Heart left ventricle (tissue), 16 donors: ENCODE measurements around the gene TROAP. TPM values are rescaled to one million over a fixed set of nuclear protein-coding genes. Genes with fewer than 3 reads are reported as not detected.

Source experiments
- ATAC-seq, 4 donors: fragments of 200-7000 bp; cut with Tn5 transposase; one replicate each; pipeline ENCODE4 v1.9.1; 2020 to 2022; ENCODE audit warnings: moderate library complexity in 4 of 4, mild to moderate bottlenecking in 3 of 4, moderate number of reproducible peaks in 1 of 4
- DNase-seq, 5 donors: peaks; one replicate each; pipeline ENCODE4 v3.0.0-alpha.2; 2020
- H3K27ac ChIP-seq, 12 donors: fragments of 200-600 bp; sonication (generic) in 4 of 12; one replicate each; pipeline versions ENCODE4 v1.5.0 to v1.8.0; 2016 to 2022; ENCODE audit warnings: mild to moderate bottlenecking in 2 of 12
- H3K27me3 ChIP-seq, 9 donors: fragments of 200-600 bp; sonication (generic) in 2 of 9; one replicate each; pipeline versions ENCODE4 v1.5.1 to v1.8.0; 2016 to 2022; ENCODE audit warnings: mild to moderate bottlenecking in 3 of 9
- H3K36me3 ChIP-seq, 9 donors: fragments of 200-600 bp; sonication (generic) in 2 of 9; one replicate each; pipeline versions ENCODE4 v1.5.0 to v1.8.0; 2018 to 2022; ENCODE audit warnings: mild to moderate bottlenecking in 2 of 9
- H3K4me1 ChIP-seq, 12 donors: fragments of 200-600 bp; sonication (generic) in 4 of 12; one replicate each; pipeline versions ENCODE4 v1.5.0 to v1.8.0; 2016 to 2022; ENCODE audit warnings: mild to moderate bottlenecking in 3 of 12
- H3K4me3 ChIP-seq, 12 donors: fragments of 200-600 bp; sonication (generic) in 4 of 12; one replicate each; pipeline versions ENCODE4 v1.5.0 to v1.8.0; 2017 to 2022; ENCODE audit warnings: mild to moderate bottlenecking in 9 of 12, moderate library complexity in 4 of 12
- H3K9me3 ChIP-seq, 12 donors: fragments of 200-600 bp; sonication (generic) in 4 of 12; one replicate each; pipeline versions ENCODE4 v1.5.0 to v1.8.0; 2016 to 2022; ENCODE audit warnings: mild to moderate bottlenecking in 1 of 12
- CTCF ChIP-seq, 12 donors: fragments of 200-600 bp; sonication (generic) in 4 of 12; IDR thresholded peaks; one replicate each; pipeline versions ENCODE4 v1.5.0 to v1.8.0; 2018 to 2022; ENCODE audit warnings: antibody characterized with exemption in 12 of 12, mild to moderate bottlenecking in 5 of 12
- POLR2A ChIP-seq, 2 donors: fragments of 450-650 bp; IDR thresholded peaks; one replicate each; pipeline ENCODE4 v1.6.1; 2017; ENCODE audit warnings: antibody characterized with exemption in 2 of 2, mild to moderate bottlenecking in 2 of 2, moderate library complexity in 2 of 2
- WGBS, 4 donors: extraction: QIAGEN DNeasy Blood & Tissue Kit in 2 of 4; methylation state at CpG; one replicate each; pipeline versions ENCODE4 v1.1.5 to v1.1.7; 2013 to 2018; 5-methylcytosine and 5-hydroxymethylcytosine counted together
- intact Hi-C, 10 donors: fragments of 100-400 bp; cut with DNase I; formaldehyde crosslinking; loops; one replicate each; pipeline versions ENCODE4 v1.11.1 to v1.14.2; 2022
- polyA plus RNA-seq, 2 donors: library from polyadenylated mRNA; stranded (reverse); fragments of 200-250 nt; gene quantifications; one replicate each; pipeline ENCODE4 v1.2.3, GENCODE V29; 2013
- total RNA-seq, 9 donors: library from RNA; depleted of rRNA in 2 of 9; stranded (reverse); fragments of >200 nt in 2 of 9; fragmentation: NEBNext Ultra II Directional in 3 of 9; extraction: Animal tissue kit (Norgen Biotek cat#: 25700) in 3 of 9; gene quantifications; one replicate each; pipeline versions ENCODE4 v1.1.0 to v1.2.4, GENCODE V29; 2016 to 2023
- donor health status: ischemic (EF 13 %, LVEDD 7.1; RV severe dilation, severe dysfunction).
- donor health status: healthy with polysubstance abuse.
- donor health status: DM: no; HTN: yes; CAD: no.
- donor health status: DM: no; HTN: no; CAD: no.
- donor health status: ischemic (EF 25% LVEDD 6.9; RV normal size, moderate dysfunction).
- donor health status: ischemic (EF 25% LVEDD 5.7; RV mildly dilated, moderate dysfunction).
- donor health status: healthy.
- donor health status: DM: yes; HTN: yes; CAD: no.
- donor health status: ischemic (EF 35%, LVEDD 5.7; RV mildly dilated, moderate dysfunction).
- donor health status: nonischemic (EF 11% LVEDD 7.7; RV severe dilation, severe dysfunction).
- donor health status: DM: yes; HTN: yes; CAD: no.
- donor health status: PGD.
- donor health status: ischemic (EF 29% LVEDD 5.4; RV normal size, mild dysfunction).
- donor health status: nonischemic (EF 23%, LVEDD 6.1; RV moderate dilation, normal function).

Gene TROAP
- total and polyA plus RNA-seq, 11 donors: 0.11 to 6.4 (median 0.75) TPM; not detected in 4

GRCh38 chr12:49345051-49345824 lies 22.2 kb downstream of the TROAP start:
- Histone ChIP-seq H3K9me3 (no peaks in the 10 kb centered on the region), H3K27me3 (peaks cover 28 to 90% (median 60%) of the 10 kb centered on the region in 9 donors), H3K27ac (no peak overlapping the region), H3K4me3 (peak overlapping the region in 11 of 12 donors; percentile 21 to 57 (median 45)), H3K36me3 (no peaks in the 10 kb centered on the region), H3K4me1 (peaks cover 12 to 60% (median 50%) of the 10 kb centered on the region in 12 donors)
- TF ChIP-seq CTCF (IDR thresholded peaks at IDR 0.05): no peak
- no peak for TF ChIP-seq POLR2A (IDR thresholded peaks at IDR 0.05)
- ATAC-seq: peak in 2 of 4 donors; percentile 5
- 2 to 4% (median 3%) methylated on average over 34 to 70 of the region's 70 CpGs for WGBS, 4 donors
- peak in 2 of 5 donors; percentile 27 to 74 for DNase-seq
- intact Hi-C loops: loop anchor here in 1 of 10 donors (5.0 kb wide), 1 partner anchor 58 kb away; no protein-coding TSS in a partner anchor

- intact Hi-C loops: loop anchor here in 1 of 10 donors (5.0 kb wide), 1 partner anchor 59 kb away; no protein-coding TSS in a partner anchor
- Histone ChIP-seq H3K36me3 (no peaks in the 10 kb centered on the region), H3K9me3 (no peaks in the 10 kb centered on the region), H3K27me3 (peaks cover 28 to 94% (median 58%) of the 10 kb centered on the region in 9 donors), H3K27ac (no peak overlapping the region), H3K4me3 (peak overlapping the region in 11 of 12 donors; percentile 21 to 57 (median 45)), H3K4me1 (peaks cover 12 to 60% (median 50%) of the 10 kb centered on the region in 12 donors)
- no peak for DNase-seq
- no peak for ATAC-seq
- 1 to 4% (median 2%) methylated on average over 44 to 61 of the region's 61 CpGs for WGBS, 4 donors
- TF ChIP-seq POLR2A (IDR thresholded peaks at IDR 0.05) (no peak), CTCF (IDR thresholded peaks at IDR 0.05) (no peak)
Measured at GRCh38 chr12:49345825-49346658, 23.0 kb downstream of the TROAP start.

GRCh38 chr12:49346659-49347310 lies 23.7 kb downstream of the TROAP start, which contains the start of gene DNAJC22:
Gene DNAJC22, plus strand, starts transcription at chr12:49346888. Its CDS starts 1,985 bp downstream, at chr12:49348873.
- no peak for TF ChIP-seq CTCF (IDR thresholded peaks at IDR 0.05)
- TF ChIP-seq POLR2A (IDR thresholded peaks at IDR 0.05): no peak
- intact Hi-C loops: loop anchor here in 1 of 10 donors (5.0 kb wide), 1 partner anchor 59 kb away; no protein-coding TSS in a partner anchor
- peaks cover 28 to 97% (median 58%) of the 10 kb centered on the region in 9 donors for H3K27me3 ChIP-seq

More at GRCh38 chr12:49346659-49347310, 23.7 kb downstream of the TROAP start, which contains the start of gene DNAJC22:
- H3K9me3 ChIP-seq: no peaks in the 10 kb centered on the region
- peak within 1 kb of the TSS; percentile 21 to 57 (median 44) for H3K4me3 ChIP-seq
- DNase-seq: no peak
- H3K36me3 ChIP-seq: no peaks in the 10 kb centered on the region
- H3K27ac ChIP-seq: no peak within 1 kb of the TSS
- ATAC-seq: peak in 2 of 4 donors; percentile 1 to 8
- 1 to 2% (median 2%) methylated on average over 33 to 47 of the region's 47 CpGs for WGBS, 4 donors
- peaks cover 12 to 59% (median 50%) of the 10 kb centered on the region in 12 donors for H3K4me1 ChIP-seq
